ENCODE measurements around the gene CORO1C. TPM values are rescaled to one million over a fixed set of nuclear protein-coding genes. Genes with fewer than 3 reads are reported as not detected.
"Not testable (repeated sequence)": the region's sequence is repeated elsewhere in the genome, so short reads cannot be mapped to it uniquely, and the experiment has no call there.

CORO1C gene
- total and polyA plus RNA-seq, 2 donors (not counting 3 experiments of a cell fraction or from before 2014, with no cell fraction given): 150 to 240 TPM

- ChIA-PET CTCF (no interaction called here), POLR2A (no interaction called here)
- peaks cover 25% of the 10 kb centered on the region for H3K79me2 ChIP-seq (ENCODE audit: control insufficient read depth, insufficient read depth, low read length)
- H3K4me3 ChIP-seq (replicated peaks in 1 of 3; ENCODE audit: insufficient read depth in 1 of 3, low read depth in 1 of 3, low read length in 3 of 3): no peak overlapping the region
- no peak overlapping the region for H3K4me2 ChIP-seq (ENCODE audit: insufficient read depth, low read length)
- H4K20me1 ChIP-seq (replicated peaks; ENCODE audit: control insufficient read depth, extremely low read depth, insufficient read depth, low read length): no peaks in the 10 kb centered on the region
- FAIRE-seq (no peak), DNase-seq (ENCODE audit: low read depth, low spot score) (no peak)
- no peak for TF ChIP-seq FOS (IDR thresholded peaks at IDR 0.05; ENCODE audit: borderline replicate concordance, insufficient read depth, low read length)
- TF ChIP-seq GATA2 (IDR thresholded peaks at IDR 0.05; ENCODE audit: insufficient read depth, insufficient read length, low read depth, low read length): no peak
- no peak for TF ChIP-seq EZH2 (IDR thresholded peaks at IDR 0.05; ENCODE audit: borderline replicate concordance, low read depth, low read length, severe bottlenecking)
- TF ChIP-seq POLR2A (IDR thresholded peaks at IDR 0.05; ENCODE audit: low read depth, low read length): no peak
- TF ChIP-seq, protein P1, sequence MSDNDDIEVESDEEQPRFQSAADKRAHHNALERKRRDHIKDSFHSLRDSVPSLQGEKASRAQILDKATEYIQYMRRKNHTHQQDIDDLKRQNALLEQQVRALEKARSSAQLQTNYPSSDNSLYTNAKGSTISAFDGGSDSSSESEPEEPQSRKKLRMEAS (IDR thresholded peaks at IDR 0.05; ENCODE audit: insufficient read depth, insufficient read length): no peak
- H3K36me3 ChIP-seq (ENCODE audit: control insufficient read depth in 2 of 2, extremely low read depth in 1 of 2, insufficient read depth in 2 of 2, low read length in 2 of 2): peaks cover 26% of the 10 kb centered on the region in 2 experiments
- no peaks in the 10 kb centered on the region for H3K27me3 ChIP-seq (ENCODE audit: control insufficient read depth in 2 of 2, insufficient read depth in 2 of 2, low read length in 2 of 2)
- no peak overlapping the region for H3K27ac ChIP-seq (ENCODE audit: insufficient read depth, low read depth, low read length)
- H3K4me1 ChIP-seq (ENCODE audit: control insufficient read depth, extremely low read depth, insufficient read depth, low read length): no peaks in the 10 kb centered on the region
- H3K9me3 ChIP-seq (replicated peaks; ENCODE audit: control insufficient read depth, insufficient read depth, low read length): no peaks in the 10 kb centered on the region
- no peaks in the 10 kb centered on the region for H3K9me1 ChIP-seq (replicated peaks; ENCODE audit: control insufficient read depth, extremely low read depth, insufficient read depth, low read length)
- no peak overlapping the region for H3K9ac ChIP-seq (replicated peaks; ENCODE audit: extremely low read depth, insufficient read depth, low read length)
- BruUV-seq (replicated peaks): no TSS peak
- intact Hi-C loops (cut with micrococcal nuclease): no loop called here
- H2AFZ ChIP-seq (ENCODE audit: low read depth, low read length): no peak overlapping the region
- dilution Hi-C loops (cut with MboI; ENCODE audit: extremely low pct_ligation_motif_present, low sequenced_read_pairs): loop anchor here (25.0 kb wide), 1 partner anchor 180 kb away; no protein-coding TSS in a partner anchor
Observed at GRCh38 chr12:108657130-108657745, 74.1 kb downstream of the CORO1C start.

GRCh38 chr12:108656247-108656646, 75.1 kb downstream of the CORO1C start:
- BruUV-seq (replicated peaks); POLR2A ChIA-PET; CTCF ChIA-PET; H3K9me3 ChIP-seq (replicated peaks; ENCODE audit: control insufficient read depth, insufficient read depth, low read length); H3K4me1 ChIP-seq (ENCODE audit: control insufficient read depth, extremely low read depth, insufficient read depth, low read length); H2AFZ ChIP-seq (ENCODE audit: low read depth, low read length); intact Hi-C loops (cut with micrococcal nuclease); FAIRE-seq; H3K27ac ChIP-seq (ENCODE audit: insufficient read depth, low read depth, low read length); H3K4me2 ChIP-seq (ENCODE audit: insufficient read depth, low read length); DNase-seq (ENCODE audit: low read depth, low spot score); H4K20me1 ChIP-seq (replicated peaks; ENCODE audit: control insufficient read depth, extremely low read depth, insufficient read depth, low read length); H3K9me1 ChIP-seq (replicated peaks; ENCODE audit: control insufficient read depth, extremely low read depth, insufficient read depth, low read length); H3K4me3 ChIP-seq (replicated peaks in 1 of 3; ENCODE audit: insufficient read depth in 1 of 3, low read depth in 1 of 3, low read length in 3 of 3); H3K27me3 ChIP-seq (ENCODE audit: control insufficient read depth in 2 of 2, insufficient read depth in 2 of 2, low read length in 2 of 2); H3K9ac ChIP-seq (replicated peaks; ENCODE audit: extremely low read depth, insufficient read depth, low read length): not testable (repeated sequence)
- dilution Hi-C loops (cut with MboI; ENCODE audit: extremely low pct_ligation_motif_present, low sequenced_read_pairs): loop anchor here (25.0 kb wide), 1 partner anchor 181 kb away; no protein-coding TSS in a partner anchor
- peaks cover 17% of the 10 kb centered on the region for H3K79me2 ChIP-seq (ENCODE audit: control insufficient read depth, insufficient read depth, low read length)
- H3K36me3 ChIP-seq (ENCODE audit: control insufficient read depth in 2 of 2, extremely low read depth in 1 of 2, insufficient read depth in 2 of 2, low read length in 2 of 2): peaks cover 27% of the 10 kb centered on the region in 2 experiments

DNA sequence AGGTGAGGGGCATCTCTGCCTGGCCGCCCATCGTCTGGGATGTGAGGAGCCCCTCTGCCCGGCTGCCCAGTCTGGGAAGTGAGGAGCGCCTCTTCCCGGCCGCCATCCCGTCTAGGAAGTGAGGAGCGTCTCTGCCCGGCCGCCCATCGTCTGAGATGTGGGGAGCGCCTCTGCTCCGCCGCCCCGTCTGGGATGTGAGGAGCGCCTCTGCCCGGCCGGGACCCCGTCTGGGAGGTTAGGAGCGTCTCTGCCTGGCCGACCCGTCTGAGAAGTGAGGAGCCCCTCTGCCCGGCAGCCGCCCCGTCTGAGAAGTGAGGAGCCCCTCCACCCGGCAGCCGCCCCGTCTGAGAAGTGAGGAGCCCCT, 75.5 kb downstream of the CORO1C start:
- FAIRE-seq; H3K27ac ChIP-seq (ENCODE audit: insufficient read depth, low read depth, low read length); H3K9me1 ChIP-seq (replicated peaks; ENCODE audit: control insufficient read depth, extremely low read depth, insufficient read depth, low read length); H3K27me3 ChIP-seq (ENCODE audit: control insufficient read depth in 2 of 2, insufficient read depth in 2 of 2, low read length in 2 of 2); H3K4me3 ChIP-seq (replicated peaks in 1 of 3; ENCODE audit: insufficient read depth in 1 of 3, low read depth in 1 of 3, low read length in 3 of 3); H3K9me3 ChIP-seq (replicated peaks; ENCODE audit: control insufficient read depth, insufficient read depth, low read length); DNase-seq (ENCODE audit: low read depth, low spot score); H4K20me1 ChIP-seq (replicated peaks; ENCODE audit: control insufficient read depth, extremely low read depth, insufficient read depth, low read length); intact Hi-C loops (cut with micrococcal nuclease); CTCF ChIA-PET; H3K4me1 ChIP-seq (ENCODE audit: control insufficient read depth, extremely low read depth, insufficient read depth, low read length); POLR2A ChIA-PET; H2AFZ ChIP-seq (ENCODE audit: low read depth, low read length); H3K9ac ChIP-seq (replicated peaks; ENCODE audit: extremely low read depth, insufficient read depth, low read length); BruUV-seq (replicated peaks); H3K4me2 ChIP-seq (ENCODE audit: insufficient read depth, low read length): not testable (repeated sequence)
- Histone ChIP-seq H3K36me3 (ENCODE audit: control insufficient read depth in 2 of 2, extremely low read depth in 1 of 2, insufficient read depth in 2 of 2, low read length in 2 of 2) (peaks cover 27% of the 10 kb centered on the region in 2 experiments), H3K79me2 (ENCODE audit: control insufficient read depth, insufficient read depth, low read length) (peaks cover 14% of the 10 kb centered on the region)
- dilution Hi-C loops (cut with MboI; ENCODE audit: extremely low pct_ligation_motif_present, low sequenced_read_pairs): loop anchor here (25.0 kb wide), 1 partner anchor 182 kb away; no protein-coding TSS in a partner anchor

All from endothelial cell of umbilical vein (primary cell).